Activated CD4-positive, alpha-beta T cell treated with anti-CD3 and anti-CD28 coated beads, Interleukin-2, amount 50 U/mL, for 1 hour (primary cell): ENCODE results near the gene ITPKB.
"Not testable (repeated sequence)": the region's sequence is repeated elsewhere in the genome, so short reads cannot be mapped to it uniquely, and the experiment has no call there.

Experiments used
- DNase-seq: peaks from one replicate; pipeline ENCODE4 v3.0.0-alpha.2; 2020

The ITPKB gene

GRCh38 chr1:226615876-226616275 lies 123.2 kb downstream of the ITPKB start:
- DNase-seq = no peak

GRCh38 chr1:226611980-226612379 lies 127.1 kb downstream of the ITPKB start:
- DNase-seq = not testable (repeated sequence)

GRCh38 chr1:226611301-226611700 lies 127.8 kb downstream of the ITPKB start:
- no peak for DNase-seq

- no peak for DNase-seq
Observed at GRCh38 chr1:226610671-226611070, 128.4 kb downstream of the ITPKB start.

- no peak for DNase-seq
Observed at GRCh38 chr1:226609836-226610455, 129.1 kb downstream of the ITPKB start.

GRCh38 chr1:226608699-226609505 lies 130.2 kb downstream of the ITPKB start:
- DNase-seq = peak; percentile 67

- no peak for DNase-seq
Observed at GRCh38 chr1:226607821-226608220, 131.3 kb downstream of the ITPKB start.

GRCh38 chr1:226607268-226607660 lies 131.8 kb downstream of the ITPKB start:
- no peak for DNase-seq

- no peak for DNase-seq
Observed at GRCh38 chr1:226606311-226607267, 132.5 kb downstream of the ITPKB start.

- DNase-seq = no peak
Observed at GRCh38 chr1:226605318-226605950, 133.6 kb downstream of the ITPKB start.

GRCh38 chr1:226604560-226605317 lies 134.3 kb downstream of the ITPKB start:
- DNase-seq = no peak

GRCh38 chr1:226603858-226604559 lies 135.1 kb downstream of the ITPKB start:
- no peak for DNase-seq

GRCh38 chr1:226603022-226603857 lies 135.8 kb downstream of the ITPKB start:
- DNase-seq = no peak

GRCh38 chr1:226602186-226603021 lies 136.7 kb downstream of the ITPKB start:
- no peak for DNase-seq

- no peak for DNase-seq
Observed at GRCh38 chr1:226601456-226601855, 137.6 kb downstream of the ITPKB start.

GRCh38 chr1:226600254-226600653 lies 138.8 kb downstream of the ITPKB start:
- DNase-seq = no peak

GRCh38 chr1:226599636-226600238 lies 139.3 kb downstream of the ITPKB start:
- DNase-seq = no peak

- DNase-seq = not testable (repeated sequence)
Observed at GRCh38 chr1:226598955-226599354, 140.1 kb downstream of the ITPKB start.

GRCh38 chr1:226598455-226598849 lies 140.6 kb downstream of the ITPKB start:
- no peak for DNase-seq
